HG02763 (cell line): ENCODE results near the gene SLC13A3.

Experiments
- ATAC-seq: cut with Tn5 transposase; IDR thresholded peaks from one replicate; pipeline ENCODE4 v1.9.1; 2021; ENCODE audit warnings: mild to moderate bottlenecking, moderate library complexity; ENCODE audit not compliant: unreplicated experiment

SLC13A3 gene

GRCh38 chr20:46545827-46546138 is 105.5 kb downstream of the SLC13A3 start:
- ATAC-seq = no peak

GRCh38 chr20:46545077-46545826 is 106.0 kb downstream of the SLC13A3 start:
- no peak for ATAC-seq

- no peak for ATAC-seq
Observed at GRCh38 chr20:46544576-46544975, 106.7 kb downstream of the SLC13A3 start.

DNA sequence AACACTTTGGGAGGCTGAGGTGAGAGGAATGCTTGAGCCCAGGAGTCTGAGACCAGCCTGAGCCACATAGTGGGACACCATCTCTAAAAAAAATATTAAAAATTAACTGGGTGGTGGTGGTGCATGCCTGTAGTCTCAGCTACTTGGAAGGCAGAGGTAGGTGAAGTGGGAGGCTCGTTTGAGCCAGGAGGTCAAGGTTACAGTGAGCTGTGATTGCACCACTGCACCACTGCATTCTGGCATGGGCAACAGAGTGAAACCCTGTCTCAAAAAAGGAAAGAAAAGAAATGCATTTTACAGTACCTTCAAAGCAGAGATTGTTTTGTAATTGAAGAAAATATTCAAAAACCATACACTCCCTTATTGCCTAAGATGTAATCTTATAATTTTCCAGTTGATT is 107.3 kb downstream of the SLC13A3 start:
- ATAC-seq = no peak

DNA sequence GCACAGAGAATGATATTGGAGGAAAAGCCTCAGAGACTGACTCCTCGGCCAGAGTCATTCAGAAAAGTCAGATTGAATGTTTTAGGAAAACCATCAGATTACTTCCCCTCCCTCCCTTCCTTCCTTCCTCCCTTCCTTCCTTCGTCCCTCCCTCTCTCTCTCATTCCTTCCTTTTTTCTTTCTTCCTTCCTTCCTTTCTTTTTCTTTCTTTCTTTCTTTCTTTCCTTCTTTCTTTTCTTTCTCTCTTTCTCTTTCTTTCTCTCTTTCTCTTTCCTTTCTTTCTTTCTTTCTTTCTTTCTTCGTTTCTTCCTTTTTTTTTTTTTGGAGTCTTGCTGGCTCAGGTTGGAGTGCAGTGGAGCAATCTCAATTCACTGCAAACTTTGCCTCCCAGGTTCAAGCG is 108.2 kb downstream of the SLC13A3 start:
- no peak for ATAC-seq

DNA sequence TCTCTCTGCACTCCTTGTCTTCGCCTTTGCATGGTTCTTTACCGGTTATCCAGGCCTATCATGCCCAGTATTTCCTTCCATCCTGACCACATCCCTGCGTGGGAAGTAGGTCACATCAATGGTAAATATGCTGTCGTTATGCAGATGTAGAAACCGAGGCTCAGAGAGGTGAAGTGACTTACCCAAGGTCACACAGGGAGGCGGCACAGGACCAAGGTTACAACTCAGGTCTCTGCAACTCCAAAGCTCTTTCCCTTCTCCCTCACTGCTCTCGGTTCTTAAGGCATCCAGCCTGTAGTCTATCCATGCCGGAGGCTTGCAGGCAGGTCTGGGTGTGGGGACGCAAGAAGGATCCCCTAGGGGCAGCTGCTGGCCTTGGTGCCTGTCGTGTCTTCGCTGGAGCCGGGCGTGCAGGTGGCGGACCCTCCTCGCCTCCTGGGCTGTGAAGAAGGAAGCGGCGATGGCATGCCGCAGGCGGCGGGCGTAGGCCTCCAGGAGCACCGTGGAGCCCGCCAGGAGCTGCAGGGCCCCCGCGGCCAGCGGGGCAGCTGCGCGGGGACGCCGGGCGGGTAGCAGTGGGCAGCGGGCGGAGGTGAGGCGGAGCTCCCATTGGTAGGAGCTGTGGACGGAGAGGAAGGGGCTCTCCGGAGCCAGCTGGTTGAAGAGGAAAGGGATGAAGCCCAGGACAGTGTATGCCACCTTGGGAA is 109.9 kb downstream of the SLC13A3 start:
- no peak for ATAC-seq

- no peak for ATAC-seq
Observed at GRCh38 chr20:46539113-46539512, 112.1 kb downstream of the SLC13A3 start.

DNA sequence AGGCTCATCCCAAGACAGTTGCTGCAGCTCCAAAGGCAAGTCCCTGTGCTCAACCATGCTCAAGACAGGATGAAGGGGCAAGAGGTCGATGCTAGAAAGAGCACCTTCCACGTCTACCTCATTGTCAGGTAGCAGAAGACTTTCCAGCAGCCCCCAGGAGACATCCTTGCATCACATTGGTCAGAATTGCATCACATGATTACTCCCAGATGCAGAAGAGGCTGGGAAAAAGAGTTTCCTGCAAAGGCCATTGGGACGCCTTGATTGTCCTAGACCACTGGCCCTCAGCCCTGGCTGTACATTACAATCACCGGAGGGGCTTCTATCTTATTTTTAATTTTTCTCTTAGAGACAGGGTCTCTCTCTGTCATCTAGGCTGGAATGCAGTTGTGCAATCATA is 120.6 kb downstream of the SLC13A3 start:
- no peak for ATAC-seq

GRCh38 chr20:46523696-46524328 is 127.4 kb downstream of the SLC13A3 start:
- ATAC-seq = no peak

- ATAC-seq = no peak
Observed at GRCh38 chr20:46523108-46523507, 128.2 kb downstream of the SLC13A3 start.

DNA sequence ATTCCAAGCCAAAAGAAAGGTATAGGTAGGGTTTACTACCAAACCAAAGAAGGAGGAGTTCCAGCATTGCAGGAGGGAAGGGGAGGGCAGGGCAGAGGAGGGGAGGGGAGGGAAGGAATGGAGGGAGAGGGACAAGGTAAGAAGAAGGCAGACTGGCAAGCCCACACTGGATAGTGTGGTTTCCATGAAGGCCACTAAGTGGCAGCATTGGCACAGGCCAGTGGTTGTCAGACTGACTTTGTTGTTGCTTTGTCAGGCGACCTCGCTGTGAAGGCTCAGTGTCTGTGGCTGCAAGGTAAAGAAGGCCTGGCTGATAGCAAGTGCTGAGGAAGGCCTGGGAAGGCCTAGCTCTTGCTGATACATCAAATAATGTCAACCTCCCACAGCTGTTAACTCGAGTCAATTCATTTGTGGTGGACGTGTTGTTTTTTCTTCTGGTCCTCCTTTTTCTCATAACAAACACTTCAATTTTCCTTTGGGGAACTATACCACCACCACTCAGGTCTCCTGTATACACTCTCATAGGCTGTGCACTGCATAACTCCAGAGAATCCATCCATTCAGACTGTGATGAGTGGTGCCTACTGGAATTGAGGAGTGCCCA is 130.2 kb downstream of the SLC13A3 start:
- no peak for ATAC-seq

DNA sequence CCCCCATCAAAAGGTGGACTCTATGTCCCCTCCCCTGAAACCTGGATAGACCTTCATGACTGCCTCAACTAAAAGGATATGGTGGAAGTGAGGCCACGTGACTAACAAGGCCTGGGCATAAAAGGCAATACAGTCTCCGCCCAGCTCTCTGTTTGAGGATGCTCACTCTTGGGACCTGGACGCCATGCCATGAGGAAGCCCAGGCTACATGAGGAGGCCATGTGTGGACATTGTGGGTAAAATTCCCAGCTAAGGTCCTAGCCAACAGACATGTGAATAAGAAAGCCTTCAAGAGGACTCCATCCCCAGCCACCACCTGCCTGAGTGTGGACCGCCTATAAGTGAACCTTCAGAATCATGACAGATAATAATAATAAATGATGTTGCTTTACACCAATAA is 130.7 kb downstream of the SLC13A3 start:
- no peak for ATAC-seq

DNA sequence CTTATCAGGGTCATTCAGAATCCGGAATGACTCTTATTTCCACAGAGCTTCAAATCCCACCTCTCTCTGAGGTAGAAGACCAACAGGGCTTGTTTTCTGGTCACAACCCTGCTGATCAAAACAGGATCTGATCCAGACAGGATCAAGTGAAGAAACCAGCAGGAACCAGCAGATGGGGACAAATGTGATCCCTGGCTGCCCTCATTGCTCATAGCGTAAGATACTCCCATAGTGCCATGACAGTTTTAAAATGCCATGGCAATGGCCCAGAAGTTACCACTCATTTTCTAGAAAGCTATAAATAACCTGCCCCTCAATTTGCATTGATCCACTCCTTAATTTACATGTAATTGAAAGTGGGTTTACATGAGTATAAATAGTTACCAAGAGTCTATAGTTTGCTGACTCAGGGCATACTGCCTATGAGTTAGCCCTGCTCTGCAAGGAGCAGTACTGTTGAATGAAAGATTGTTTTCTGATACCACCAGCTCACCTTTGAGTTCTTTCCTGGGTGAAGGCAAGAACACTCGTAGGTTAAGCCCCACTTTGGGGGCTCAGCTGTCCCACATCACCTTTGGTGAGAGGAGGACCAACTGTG is 131.7 kb downstream of the SLC13A3 start:
- ATAC-seq = no peak

DNA sequence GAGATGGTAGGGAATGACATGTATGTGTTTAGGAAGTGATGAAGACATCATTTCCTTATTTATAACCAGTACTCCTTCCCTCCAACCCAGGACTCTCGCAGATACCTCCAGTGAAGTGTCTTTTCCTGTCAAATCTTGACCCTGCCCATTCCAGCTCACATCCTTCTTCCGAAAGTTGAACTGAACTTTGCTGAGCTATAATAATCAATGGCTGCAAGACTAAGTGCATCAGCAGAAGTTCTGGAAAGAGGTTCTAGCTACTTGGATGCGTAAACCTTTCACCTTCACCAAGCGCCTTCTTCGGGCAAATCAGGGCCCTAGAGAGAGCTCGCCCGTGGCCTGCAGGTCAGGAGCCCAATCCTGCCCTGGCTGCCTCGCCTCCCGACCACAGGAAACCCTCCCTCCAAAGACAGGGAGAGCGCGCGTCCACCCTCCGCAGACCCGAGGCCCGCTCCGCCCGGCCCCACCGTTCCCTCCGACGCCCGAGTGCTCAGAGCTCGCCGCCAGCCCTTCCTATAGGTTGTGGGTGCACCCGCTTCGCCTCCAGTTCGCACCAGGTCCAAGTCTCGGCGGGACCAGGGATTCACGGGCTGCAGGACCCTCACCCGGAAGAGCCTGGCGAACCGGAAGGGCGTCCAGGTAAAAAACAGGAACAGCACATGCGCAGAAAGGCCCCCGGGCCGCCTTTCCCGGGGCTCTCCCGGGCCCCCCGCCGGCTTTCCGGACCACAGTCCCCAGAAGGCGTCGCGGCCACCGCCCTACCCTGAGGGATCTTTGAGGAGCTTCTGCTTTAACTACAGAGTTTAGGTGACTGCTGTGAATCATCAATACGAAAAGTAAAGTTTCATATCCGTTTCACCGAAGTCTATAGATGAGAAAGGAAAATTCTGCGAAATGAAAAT is 138.1 kb downstream of the SLC13A3 start, which contains the start of gene ZNF334:
Gene ZNF334 (minus strand): TSS at position 617 of the 902 bp plus-strand sequence. CDS start 1,457 bp downstream, outside the sequence.
- peak; percentile 50 for ATAC-seq

DNA sequence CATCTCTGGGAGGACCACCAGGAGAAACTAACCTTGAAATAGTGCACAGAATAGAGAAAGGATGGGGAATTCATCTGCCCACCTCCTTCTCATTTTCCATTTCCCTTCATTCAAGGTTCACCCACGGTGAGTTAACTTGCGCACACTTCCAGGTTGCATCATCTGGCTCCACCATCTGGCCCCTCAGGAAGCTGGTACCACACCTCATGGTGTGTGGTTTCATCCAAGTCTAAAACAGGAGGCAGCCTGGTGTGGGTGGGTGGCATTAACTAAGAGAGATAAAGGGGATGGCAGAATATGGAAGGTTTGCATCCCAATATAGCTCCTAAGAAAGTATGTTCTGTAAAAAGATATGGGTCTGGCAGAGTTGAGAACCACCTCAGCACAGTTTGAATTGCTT is 141.7 kb downstream of the SLC13A3 start:
- no peak for ATAC-seq
